WTC11 (cell line): ENCODE measurements around the gene CDK5. TPM values are rescaled to one million over a fixed set of nuclear protein-coding genes. Genes with fewer than 3 reads are reported as not detected.
A peak's percentile ranks its signal among the peaks of the same experiment; 100 is the strongest.

Source experiments
- ATAC-seq: fragments of 200-7000 bp; cut with Tn5 transposase; 2 replicates; pipeline ENCODE4 v1.10.0; 2021; ENCODE audit warnings: mild to moderate bottlenecking, moderate library complexity
- CTCF ChIA-PET: fragments of 300-600 bp; sonication (Branson Sonifier 250); formaldehyde crosslinking; loops from one replicate; lab custom pipeline; 2021; ENCODE audit warnings: antibody characterized with exemption; lab: Charles Lee
- POLR2A ChIA-PET: fragments of 350-600 bp; sonication (Branson Sonifier 250); formaldehyde crosslinking; loops from one replicate; lab custom pipeline; 2021; ENCODE audit warnings: antibody characterized with exemption; lab: Charles Lee
- DNase-seq: peaks from one replicate; pipeline ENCODE4 v3.0.0; 2021; ENCODE audit warnings: low spot score
- H3K27ac Mint-ChIP-seq: 2 replicates; pipeline ENCODE4 v1.8.0; 2021; ENCODE audit warnings: mixed read lengths
- H3K27me3 Mint-ChIP-seq: 2 replicates; pipeline ENCODE4 v1.8.0; 2021; ENCODE audit warnings: low read depth, mild to moderate bottlenecking, moderate library complexity, mixed read lengths
- H3K36me3 Mint-ChIP-seq: 2 replicates; pipeline ENCODE4 v1.8.0; 2021; ENCODE audit warnings: mixed read lengths
- H3K4me1 Mint-ChIP-seq: 2 replicates; pipeline ENCODE4 v1.8.0; 2022; ENCODE audit warnings: mixed read lengths
- H3K4me3 Mint-ChIP-seq: 2 replicates; pipeline ENCODE4 v1.8.0; 2021; ENCODE audit warnings: mild to moderate bottlenecking, moderate library complexity, mixed read lengths
- H3K9me3 Mint-ChIP-seq: 2 replicates; pipeline ENCODE4 v1.8.0; 2021; ENCODE audit warnings: mixed read lengths
- ETV6 ChIP-seq: sonication (generic); formaldehyde crosslinking; IDR thresholded peaks from 2 replicates; pipeline ENCODE4 v1.8.1; 2022; ENCODE audit warnings: mild to moderate bottlenecking, missing genetic modification reagents
- FOXK1 ChIP-seq: sonication (generic); formaldehyde crosslinking; IDR thresholded peaks from 2 replicates; pipeline ENCODE4 v1.8.0; 2022; ENCODE audit warnings: mild to moderate bottlenecking, moderate library complexity, missing genetic modification reagents
- FOXP1 ChIP-seq: sonication (generic); formaldehyde crosslinking; IDR thresholded peaks from 2 replicates; pipeline ENCODE4 v1.8.0; 2022; ENCODE audit warnings: missing genetic modification reagents, mild to moderate bottlenecking, moderate library complexity, borderline replicate concordance
- ZNF263 ChIP-seq: sonication (generic); formaldehyde crosslinking; IDR thresholded peaks from 2 replicates; pipeline ENCODE4 v1.8.1; 2022; ENCODE audit warnings: low read depth, mild to moderate bottlenecking, moderate library complexity, missing genetic modification reagents
- total RNA-seq: library from RNA; stranded (reverse); gene quantifications from 3 replicates; pipeline ENCODE4 v1.2.3, GENCODE V29; 2021
- TF ChIP-seq, protein P1 (sequence below): sonication (generic); formaldehyde crosslinking; IDR thresholded peaks from 2 replicates; pipeline ENCODE4 v1.8.0; 2023; ENCODE audit warnings: missing genetic modification reagents, mild to moderate bottlenecking, borderline replicate concordance
- TF ChIP-seq, protein P2 (sequence below): sonication (generic); formaldehyde crosslinking; IDR thresholded peaks from 2 replicates; pipeline ENCODE4 v1.8.0; 2022; ENCODE audit warnings: mild to moderate bottlenecking, missing genetic modification reagents
- TF ChIP-seq, protein P3 (sequence below): sonication (generic); formaldehyde crosslinking; IDR thresholded peaks from 2 replicates; pipeline ENCODE4 v1.8.1; 2022; ENCODE audit warnings: low read depth, mild to moderate bottlenecking, moderate library complexity, missing genetic modification reagents, borderline replicate concordance
- TF ChIP-seq, protein P4 (sequence below): sonication (generic); formaldehyde crosslinking; IDR thresholded peaks from 2 replicates; pipeline ENCODE4 v1.8.1; 2023; ENCODE audit warnings: mild to moderate bottlenecking, missing genetic modification reagents
- TF ChIP-seq, protein P5 (sequence below): sonication (generic); formaldehyde crosslinking; IDR thresholded peaks from 2 replicates; pipeline ENCODE4 v1.8.0; 2022; ENCODE audit warnings: mild to moderate bottlenecking, missing genetic modification reagents
- TF ChIP-seq, protein P6 (sequence below): sonication (generic); formaldehyde crosslinking; IDR thresholded peaks from 2 replicates; pipeline ENCODE4 v1.8.0; 2022; ENCODE audit warnings: mild to moderate bottlenecking, missing genetic modification reagents
- TF ChIP-seq, protein P7 (sequence below): fragments of 250-450 bp; sonication (Bioruptor Pico); IDR thresholded peaks from 2 replicates; pipeline ENCODE4 v1.9.0; 2021; ENCODE audit warnings: mild to moderate bottlenecking
- TF ChIP-seq, protein P8 (sequence below): sonication (generic); formaldehyde crosslinking; IDR thresholded peaks from 2 replicates; pipeline ENCODE4 v1.8.1; 2023; ENCODE audit warnings: mild to moderate bottlenecking, missing genetic modification reagents, moderate library complexity

The CDK5 gene
- total RNA-seq, 1 experiment from 2014 or later = 27.8 TPM

DNA sequence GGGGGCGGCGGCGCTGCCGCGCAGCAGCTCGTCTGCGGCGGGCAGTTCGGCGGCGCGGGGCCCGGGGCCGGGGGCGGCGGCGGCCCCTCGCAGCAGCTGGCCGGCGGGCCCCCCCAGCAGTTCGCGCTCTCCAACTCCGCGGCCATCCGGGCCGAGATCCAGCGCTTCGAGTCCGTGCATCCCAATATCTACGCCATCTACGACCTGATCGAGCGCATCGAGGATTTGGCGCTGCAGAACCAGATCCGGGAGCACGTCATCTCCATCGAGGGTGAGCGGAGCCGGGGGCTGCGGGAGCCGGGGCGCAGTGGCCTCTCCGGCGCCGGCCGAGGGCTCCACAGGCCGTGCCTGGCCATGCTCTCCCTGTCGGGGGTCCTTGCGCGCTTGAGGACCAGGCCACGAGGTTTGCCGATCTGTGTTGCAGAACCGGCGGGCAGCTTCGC is 29.1 kb upstream of the CDK5 start (continued):
- TF ChIP-seq, protein P1, sequence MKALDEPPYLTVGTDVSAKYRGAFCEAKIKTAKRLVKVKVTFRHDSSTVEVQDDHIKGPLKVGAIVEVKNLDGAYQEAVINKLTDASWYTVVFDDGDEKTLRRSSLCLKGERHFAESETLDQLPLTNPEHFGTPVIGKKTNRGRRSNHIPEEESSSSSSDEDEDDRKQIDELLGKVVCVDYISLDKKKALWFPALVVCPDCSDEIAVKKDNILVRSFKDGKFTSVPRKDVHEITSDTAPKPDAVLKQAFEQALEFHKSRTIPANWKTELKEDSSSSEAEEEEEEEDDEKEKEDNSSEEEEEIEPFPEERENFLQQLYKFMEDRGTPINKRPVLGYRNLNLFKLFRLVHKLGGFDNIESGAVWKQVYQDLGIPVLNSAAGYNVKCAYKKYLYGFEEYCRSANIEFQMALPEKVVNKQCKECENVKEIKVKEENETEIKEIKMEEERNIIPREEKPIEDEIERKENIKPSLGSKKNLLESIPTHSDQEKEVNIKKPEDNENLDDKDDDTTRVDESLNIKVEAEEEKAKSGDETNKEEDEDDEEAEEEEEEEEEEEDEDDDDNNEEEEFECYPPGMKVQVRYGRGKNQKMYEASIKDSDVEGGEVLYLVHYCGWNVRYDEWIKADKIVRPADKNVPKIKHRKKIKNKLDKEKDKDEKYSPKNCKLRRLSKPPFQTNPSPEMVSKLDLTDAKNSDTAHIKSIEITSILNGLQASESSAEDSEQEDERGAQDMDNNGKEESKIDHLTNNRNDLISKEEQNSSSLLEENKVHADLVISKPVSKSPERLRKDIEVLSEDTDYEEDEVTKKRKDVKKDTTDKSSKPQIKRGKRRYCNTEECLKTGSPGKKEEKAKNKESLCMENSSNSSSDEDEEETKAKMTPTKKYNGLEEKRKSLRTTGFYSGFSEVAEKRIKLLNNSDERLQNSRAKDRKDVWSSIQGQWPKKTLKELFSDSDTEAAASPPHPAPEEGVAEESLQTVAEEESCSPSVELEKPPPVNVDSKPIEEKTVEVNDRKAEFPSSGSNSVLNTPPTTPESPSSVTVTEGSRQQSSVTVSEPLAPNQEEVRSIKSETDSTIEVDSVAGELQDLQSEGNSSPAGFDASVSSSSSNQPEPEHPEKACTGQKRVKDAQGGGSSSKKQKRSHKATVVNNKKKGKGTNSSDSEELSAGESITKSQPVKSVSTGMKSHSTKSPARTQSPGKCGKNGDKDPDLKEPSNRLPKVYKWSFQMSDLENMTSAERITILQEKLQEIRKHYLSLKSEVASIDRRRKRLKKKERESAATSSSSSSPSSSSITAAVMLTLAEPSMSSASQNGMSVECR (CRISPR knock-in tag) = no peak
- TF ChIP-seq, all 79 proteins: peak for 4

DNA sequence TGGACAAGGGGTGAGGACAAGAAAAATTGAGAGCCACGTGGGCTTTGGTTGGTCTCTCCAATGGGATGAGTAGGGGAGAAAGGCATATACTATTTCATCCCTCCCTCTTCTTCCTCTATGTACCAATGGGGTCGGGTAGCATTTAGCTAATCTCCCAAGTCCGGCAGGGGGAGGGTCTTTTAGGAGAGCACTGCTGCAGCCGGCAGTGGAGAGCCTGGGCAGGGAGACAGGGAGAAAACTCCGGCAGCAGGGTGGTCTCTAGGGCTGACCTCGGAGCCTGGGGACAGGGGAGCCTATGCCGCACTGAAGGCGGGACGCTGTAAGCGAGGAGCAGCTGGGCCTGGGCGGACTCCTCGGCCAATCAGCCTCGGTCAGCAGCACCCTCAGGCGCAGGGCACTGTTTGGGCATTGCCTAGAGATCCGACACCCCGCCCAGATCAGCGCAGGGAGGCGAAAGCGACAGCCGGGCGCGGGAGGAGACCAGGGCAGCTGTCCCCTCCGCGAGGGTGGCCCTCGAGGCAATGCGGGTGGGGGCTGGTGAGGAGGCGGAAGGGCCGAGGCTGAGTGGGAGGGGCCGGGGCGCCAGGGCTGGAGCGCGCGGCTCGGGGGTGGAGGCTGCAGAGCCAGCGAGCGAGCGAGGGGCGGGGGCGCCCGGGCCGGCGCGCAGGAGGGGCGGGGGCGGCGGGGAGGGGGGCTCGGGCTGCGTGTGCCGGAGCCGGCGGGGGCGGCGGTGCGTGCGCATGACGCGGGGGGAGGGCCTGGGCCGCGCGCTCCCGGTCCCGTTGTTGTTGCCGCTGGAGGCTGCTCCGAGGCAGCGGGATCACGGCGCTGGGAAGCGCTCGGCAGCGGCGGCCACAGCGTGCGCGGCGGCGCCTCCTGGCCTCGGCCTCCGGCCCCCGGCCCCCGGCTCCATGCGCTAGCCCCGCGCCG is 28.3 kb upstream of the CDK5 start, which contains the start of gene AGAP3:
AGAP3 (plus strand) TSS at position 785 of the 930 bp plus-strand sequence. CDS start 267 bp downstream, outside the sequence.
- H3K9me3 Mint-ChIP-seq = no peaks in the 10 kb centered on the region
- H3K27me3 Mint-ChIP-seq = peaks cover 18% of the 10 kb centered on the region
- ChIA-PET POLR2A (interaction anchor here (0.7 to 1.0 kb wide), 6 partner anchors 23 to 142 kb away, joined by 3 to 6 read pairs (median 4); no protein-coding TSS in a partner anchor), CTCF (interaction anchor here (0.6 to 2.1 kb wide), 16 partner anchors 9 to 141 kb away, joined by 3 to 19 read pairs (median 4); partner anchors contain the start of genes ABCB8 and ABCF2)
- DNase-seq (peak; percentile 83), ATAC-seq (peak; percentile 56)
- no peaks in the 10 kb centered on the region for H3K36me3 Mint-ChIP-seq
- H3K4me1 Mint-ChIP-seq = peaks cover 40% of the 10 kb centered on the region
- peak within 1 kb of the TSS; percentile 84 for H3K4me3 Mint-ChIP-seq
- H3K27ac Mint-ChIP-seq = peak within 1 kb of the TSS; percentile 67
- TF ChIP-seq, protein P2, sequence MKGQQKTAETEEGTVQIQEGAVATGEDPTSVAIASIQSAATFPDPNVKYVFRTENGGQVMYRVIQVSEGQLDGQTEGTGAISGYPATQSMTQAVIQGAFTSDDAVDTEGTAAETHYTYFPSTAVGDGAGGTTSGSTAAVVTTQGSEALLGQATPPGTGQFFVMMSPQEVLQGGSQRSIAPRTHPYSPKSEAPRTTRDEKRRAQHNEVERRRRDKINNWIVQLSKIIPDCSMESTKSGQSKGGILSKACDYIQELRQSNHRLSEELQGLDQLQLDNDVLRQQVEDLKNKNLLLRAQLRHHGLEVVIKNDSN (CRISPR knock-in tag) = peak; percentile 57; the same call in 1 of the 2 replicates
- TF ChIP-seq ZNF263 (no peak), ETV6 (peak; percentile 59; the same call in 1 of the 2 replicates), FOXK1 (CRISPR knock-in tag) (peak; percentile 45; the same call in 1 of the 2 replicates), FOXP1 (CRISPR knock-in tag) (0 out of 2 replicates have a peak, but pooled peaks have one; percentile 59)
- TF ChIP-seq, protein P3, sequence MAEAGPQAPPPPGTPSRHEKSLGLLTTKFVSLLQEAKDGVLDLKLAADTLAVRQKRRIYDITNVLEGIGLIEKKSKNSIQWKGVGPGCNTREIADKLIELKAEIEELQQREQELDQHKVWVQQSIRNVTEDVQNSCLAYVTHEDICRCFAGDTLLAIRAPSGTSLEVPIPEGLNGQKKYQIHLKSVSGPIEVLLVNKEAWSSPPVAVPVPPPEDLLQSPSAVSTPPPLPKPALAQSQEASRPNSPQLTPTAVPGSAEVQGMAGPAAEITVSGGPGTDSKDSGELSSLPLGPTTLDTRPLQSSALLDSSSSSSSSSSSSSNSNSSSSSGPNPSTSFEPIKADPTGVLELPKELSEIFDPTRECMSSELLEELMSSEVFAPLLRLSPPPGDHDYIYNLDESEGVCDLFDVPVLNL (CRISPR knock-in tag) = 0 out of 2 replicates have a peak, but pooled peaks have one; percentile 26
- TF ChIP-seq, protein P4, sequence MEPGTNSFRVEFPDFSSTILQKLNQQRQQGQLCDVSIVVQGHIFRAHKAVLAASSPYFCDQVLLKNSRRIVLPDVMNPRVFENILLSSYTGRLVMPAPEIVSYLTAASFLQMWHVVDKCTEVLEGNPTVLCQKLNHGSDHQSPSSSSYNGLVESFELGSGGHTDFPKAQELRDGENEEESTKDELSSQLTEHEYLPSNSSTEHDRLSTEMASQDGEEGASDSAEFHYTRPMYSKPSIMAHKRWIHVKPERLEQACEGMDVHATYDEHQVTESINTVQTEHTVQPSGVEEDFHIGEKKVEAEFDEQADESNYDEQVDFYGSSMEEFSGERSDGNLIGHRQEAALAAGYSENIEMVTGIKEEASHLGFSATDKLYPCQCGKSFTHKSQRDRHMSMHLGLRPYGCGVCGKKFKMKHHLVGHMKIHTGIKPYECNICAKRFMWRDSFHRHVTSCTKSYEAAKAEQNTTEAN (CRISPR knock-in tag) = peak; percentile 56; the same call in 1 of the 2 replicates
- TF ChIP-seq, protein P1 (CRISPR knock-in tag) = peak; percentile 19; the same call in 1 of the 2 replicates
- TF ChIP-seq, protein P5, sequence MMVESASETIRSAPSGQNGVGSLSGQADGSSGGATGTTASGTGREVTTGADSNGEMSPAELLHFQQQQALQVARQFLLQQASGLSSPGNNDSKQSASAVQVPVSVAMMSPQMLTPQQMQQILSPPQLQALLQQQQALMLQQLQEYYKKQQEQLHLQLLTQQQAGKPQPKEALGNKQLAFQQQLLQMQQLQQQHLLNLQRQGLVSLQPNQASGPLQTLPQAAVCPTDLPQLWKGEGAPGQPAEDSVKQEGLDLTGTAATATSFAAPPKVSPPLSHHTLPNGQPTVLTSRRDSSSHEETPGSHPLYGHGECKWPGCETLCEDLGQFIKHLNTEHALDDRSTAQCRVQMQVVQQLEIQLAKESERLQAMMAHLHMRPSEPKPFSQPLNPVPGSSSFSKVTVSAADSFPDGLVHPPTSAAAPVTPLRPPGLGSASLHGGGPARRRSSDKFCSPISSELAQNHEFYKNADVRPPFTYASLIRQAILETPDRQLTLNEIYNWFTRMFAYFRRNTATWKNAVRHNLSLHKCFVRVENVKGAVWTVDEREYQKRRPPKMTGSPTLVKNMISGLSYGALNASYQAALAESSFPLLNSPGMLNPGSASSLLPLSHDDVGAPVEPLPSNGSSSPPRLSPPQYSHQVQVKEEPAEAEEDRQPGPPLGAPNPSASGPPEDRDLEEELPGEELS (CRISPR knock-in tag) = no peak
- TF ChIP-seq, protein P6, sequence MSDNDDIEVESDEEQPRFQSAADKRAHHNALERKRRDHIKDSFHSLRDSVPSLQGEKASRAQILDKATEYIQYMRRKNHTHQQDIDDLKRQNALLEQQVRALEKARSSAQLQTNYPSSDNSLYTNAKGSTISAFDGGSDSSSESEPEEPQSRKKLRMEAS (CRISPR knock-in tag) = peak; percentile 66
- TF ChIP-seq, protein P7, sequence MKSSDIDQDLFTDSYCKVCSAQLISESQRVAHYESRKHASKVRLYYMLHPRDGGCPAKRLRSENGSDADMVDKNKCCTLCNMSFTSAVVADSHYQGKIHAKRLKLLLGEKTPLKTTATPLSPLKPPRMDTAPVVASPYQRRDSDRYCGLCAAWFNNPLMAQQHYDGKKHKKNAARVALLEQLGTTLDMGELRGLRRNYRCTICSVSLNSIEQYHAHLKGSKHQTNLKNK (CRISPR knock-in tag) = no peak
- TF ChIP-seq, protein P8, sequence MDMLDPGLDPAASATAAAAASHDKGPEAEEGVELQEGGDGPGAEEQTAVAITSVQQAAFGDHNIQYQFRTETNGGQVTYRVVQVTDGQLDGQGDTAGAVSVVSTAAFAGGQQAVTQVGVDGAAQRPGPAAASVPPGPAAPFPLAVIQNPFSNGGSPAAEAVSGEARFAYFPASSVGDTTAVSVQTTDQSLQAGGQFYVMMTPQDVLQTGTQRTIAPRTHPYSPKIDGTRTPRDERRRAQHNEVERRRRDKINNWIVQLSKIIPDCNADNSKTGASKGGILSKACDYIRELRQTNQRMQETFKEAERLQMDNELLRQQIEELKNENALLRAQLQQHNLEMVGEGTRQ = peak; percentile 63
